Activated CD4-positive, alpha-beta T cell treated with anti-CD3 and anti-CD28 coated beads, Interleukin-2, amount 50 U/mL, for 48 hours (primary cell): ENCODE data around the gene MARCHF2.
"Not testable (repeated sequence)": the region's sequence is repeated elsewhere in the genome, so short reads cannot be mapped to it uniquely, and the experiment has no call there.

Source experiments
- DNase-seq, 2 experiments: peaks; one replicate each; pipeline ENCODE4 v3.0.0-alpha.2; 2020

The MARCHF2 gene

GRCh38 chr19:8387688-8388611 lies 25.2 kb upstream of the MARCHF2 start:
- no peak for DNase-seq

- DNase-seq: no peak
Measured at GRCh38 chr19:8388612-8388958, 24.5 kb upstream of the MARCHF2 start.

- peak; percentile 98 to 99 for DNase-seq
Measured at GRCh38 chr19:8389891-8390616, 23.1 kb upstream of the MARCHF2 start, which contains the start of gene RAB11B. RAB11B (plus strand) TSS chr19:8390360; CDS start chr19:8390417, 57 bp downstream.

- DNase-seq: peak; percentile 97
Measured at GRCh38 chr19:8390617-8390981, 22.5 kb upstream of the MARCHF2 start.

- no peak for DNase-seq
Measured at GRCh38 chr19:8391198-8392016, 21.7 kb upstream of the MARCHF2 start.

- no peak for DNase-seq
Measured at GRCh38 chr19:8392017-8392591, 21.0 kb upstream of the MARCHF2 start.

- no peak for DNase-seq
Measured at GRCh38 chr19:8393192-8393870, 19.8 kb upstream of the MARCHF2 start.

GRCh38 chr19:8393871-8394250 lies 19.2 kb upstream of the MARCHF2 start:
- DNase-seq: no peak

GRCh38 chr19:8395621-8396082 lies 17.5 kb upstream of the MARCHF2 start:
- DNase-seq: no peak

GRCh38 chr19:8396185-8396562 lies 16.9 kb upstream of the MARCHF2 start:
- DNase-seq: no peak

GRCh38 chr19:8396563-8397203 lies 16.4 kb upstream of the MARCHF2 start:
- DNase-seq: peak; percentile 76 to 83

- no peak for DNase-seq
Measured at GRCh38 chr19:8397271-8397670, 15.8 kb upstream of the MARCHF2 start.

- no peak for DNase-seq
Measured at GRCh38 chr19:8397746-8398310, 15.3 kb upstream of the MARCHF2 start.

- no peak for DNase-seq
Measured at GRCh38 chr19:8398311-8398771, 14.8 kb upstream of the MARCHF2 start.

GRCh38 chr19:8399681-8400188 lies 13.4 kb upstream of the MARCHF2 start:
- DNase-seq: no peak

- no peak for DNase-seq
Measured at GRCh38 chr19:8401981-8402411, 11.1 kb upstream of the MARCHF2 start.

GRCh38 chr19:8403098-8403819 lies 9.8 kb upstream of the MARCHF2 start:
- DNase-seq: no peak

- no peak for DNase-seq
Measured at GRCh38 chr19:8403820-8404109, 9.3 kb upstream of the MARCHF2 start.

- no peak for DNase-seq
Measured at GRCh38 chr19:8404391-8405151, 8.5 kb upstream of the MARCHF2 start.

GRCh38 chr19:8410718-8411117 lies 2.4 kb upstream of the MARCHF2 start:
- DNase-seq: not testable (repeated sequence)
